Endodermal cell (in vitro differentiated cells): ENCODE data around the gene PELI1. TPM values are rescaled to one million over a fixed set of nuclear protein-coding genes. Genes with fewer than 3 reads are reported as not detected.

Experiments
- DNase-seq: peaks from one replicate; pipeline ENCODE4 v3.0.0-alpha.2; 2017
- H3K27ac ChIP-seq: 2 replicates; pipeline ENCODE4 v1.5.1; 2013; ENCODE audit warnings: mild to moderate bottlenecking, low read depth, low read length, moderate library complexity
- H3K27me3 ChIP-seq: 2 replicates; pipeline ENCODE4 v1.6.1; 2013; ENCODE audit warnings: mild to moderate bottlenecking, low read length, moderate library complexity; ENCODE audit not compliant: insufficient read depth, control insufficient read depth, poor library complexity, severe bottlenecking
- H3K36me3 ChIP-seq: 2 replicates; pipeline ENCODE4 v1.7.0; 2013; ENCODE audit warnings: mild to moderate bottlenecking, low read length, moderate library complexity; ENCODE audit not compliant: control insufficient read depth, insufficient read depth
- H3K4me1 ChIP-seq: one replicate; pipeline ENCODE4 v1.7.0; 2013; ENCODE audit warnings: low read length; ENCODE audit not compliant: control insufficient read depth, insufficient read depth
- H3K4me3 ChIP-seq: 2 replicates; pipeline ENCODE4 v1.5.1; 2013; ENCODE audit warnings: mild to moderate bottlenecking, low read length, moderate library complexity
- H3K9ac ChIP-seq: 2 replicates; pipeline ENCODE4 v1.6.1; 2013; ENCODE audit warnings: mild to moderate bottlenecking, low read length, moderate library complexity; ENCODE audit not compliant: poor library complexity, severe bottlenecking; ENCODE audit errors: extremely low read depth
- H3K9me3 ChIP-seq: 2 replicates; pipeline ENCODE4 v1.6.1; 2013; ENCODE audit warnings: mild to moderate bottlenecking, low read length, moderate library complexity; ENCODE audit not compliant: control insufficient read depth
- H3K27ac Mint-ChIP-seq: 2 replicates; pipeline ENCODE4 v1.8.0; 2020; ENCODE audit warnings: mixed read lengths
- H3K27me3 Mint-ChIP-seq: 2 replicates; pipeline ENCODE4 v1.8.0; 2021; ENCODE audit warnings: mild to moderate bottlenecking, mixed read lengths; ENCODE audit not compliant: insufficient read depth
- H3K36me3 Mint-ChIP-seq: 2 replicates; pipeline ENCODE4 v1.8.0; 2020; ENCODE audit warnings: low read depth, mixed read lengths
- H3K4me1 Mint-ChIP-seq: 2 replicates; pipeline ENCODE4 v1.8.0; 2020; ENCODE audit warnings: mixed read lengths
- H3K4me3 Mint-ChIP-seq: 2 replicates; pipeline ENCODE4 v1.8.0; 2020; ENCODE audit warnings: mild to moderate bottlenecking, moderate library complexity, mixed read lengths
- H3K9me3 Mint-ChIP-seq: 2 replicates; pipeline ENCODE4 v1.8.0; 2020; ENCODE audit warnings: mild to moderate bottlenecking, mixed read lengths
- WGBS, 2 experiments: methylation state at CpG; one replicate each; pipeline versions ENCODE4 v1.1.5 to v1.1.7; 2013; ENCODE audit warnings: missing lambda C conversion rate in 2 of 2, mixed read lengths in 1 of 2; ENCODE audit not compliant: insufficient coverage in 1 of 2, insufficient read length in 1 of 2; 5-methylcytosine and 5-hydroxymethylcytosine counted together
- total RNA-seq, 2 donors: library from RNA; stranded (reverse); fragmentation: NEBNext Ultra II Directional in 1 of 2; extraction: Animal tissue kit (Norgen Biotek cat#: 25700) in 1 of 2; gene quantifications; 2 replicates in 1 of 2; 3 replicates in 1 of 2; pipeline ENCODE4 v1.2.1, GENCODE V29; 2021
- TF ChIP-seq, protein P1 (sequence below): fragments of 200-600 bp; sonication (generic); conservative IDR thresholded peaks from 2 replicates; pipeline ENCODE4 v1.5.0; 2021; ENCODE audit warnings: antibody characterized with exemption, mild to moderate bottlenecking

The PELI1 gene
- total RNA-seq, 2 donors from 2014 or later, result 178 to 184 TPM

DNA sequence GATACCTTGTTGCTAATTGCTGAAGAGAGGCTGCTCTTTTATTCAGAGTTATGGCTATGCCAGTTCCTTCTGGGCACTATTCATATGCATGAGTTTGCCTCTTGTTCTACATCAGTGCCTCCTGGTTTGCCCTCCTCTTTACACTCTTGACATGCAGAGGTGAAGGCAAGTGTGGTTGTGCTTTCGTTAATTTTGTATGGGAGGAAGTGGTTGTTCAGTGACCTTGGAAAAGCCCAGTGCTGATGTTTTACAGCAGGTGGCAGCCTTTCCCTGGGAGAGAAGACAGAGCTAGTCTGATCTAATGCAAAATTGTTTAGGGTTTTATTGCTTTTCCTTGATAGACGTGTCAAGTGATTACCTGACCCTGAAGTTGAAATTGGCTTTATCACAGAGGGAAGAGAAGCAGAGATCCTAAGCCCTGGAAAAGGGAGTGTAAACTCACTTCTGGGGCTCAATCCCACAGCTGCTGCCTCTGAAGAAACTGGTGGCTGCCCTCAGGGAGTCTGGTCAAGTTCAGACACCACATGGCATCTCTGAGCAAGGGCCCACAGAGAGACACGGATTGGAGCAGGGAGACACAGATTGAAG is 94.5 kb downstream of the PELI1 start:
- peaks cover 27% of the 10 kb centered on the region for H3K4me1 Mint-ChIP-seq
- Histone ChIP-seq H3K4me3 (no peak overlapping the region), H3K36me3 (no peaks in the 10 kb centered on the region), H3K9me3 (no peaks in the 10 kb centered on the region), H3K4me1 (peaks cover 8% of the 10 kb centered on the region), H3K9ac (no peak overlapping the region), H3K27me3 (no peaks in the 10 kb centered on the region), H3K27ac (no peak overlapping the region)
- WGBS, 2 experiments, result 0 to 36% methylated on average over 1 to 3 of the region's 3 CpGs
- no peaks in the 10 kb centered on the region for H3K36me3 Mint-ChIP-seq
- H3K27me3 Mint-ChIP-seq, result no peaks in the 10 kb centered on the region
- peak; percentile 86 for DNase-seq
- TF ChIP-seq, protein P1, sequence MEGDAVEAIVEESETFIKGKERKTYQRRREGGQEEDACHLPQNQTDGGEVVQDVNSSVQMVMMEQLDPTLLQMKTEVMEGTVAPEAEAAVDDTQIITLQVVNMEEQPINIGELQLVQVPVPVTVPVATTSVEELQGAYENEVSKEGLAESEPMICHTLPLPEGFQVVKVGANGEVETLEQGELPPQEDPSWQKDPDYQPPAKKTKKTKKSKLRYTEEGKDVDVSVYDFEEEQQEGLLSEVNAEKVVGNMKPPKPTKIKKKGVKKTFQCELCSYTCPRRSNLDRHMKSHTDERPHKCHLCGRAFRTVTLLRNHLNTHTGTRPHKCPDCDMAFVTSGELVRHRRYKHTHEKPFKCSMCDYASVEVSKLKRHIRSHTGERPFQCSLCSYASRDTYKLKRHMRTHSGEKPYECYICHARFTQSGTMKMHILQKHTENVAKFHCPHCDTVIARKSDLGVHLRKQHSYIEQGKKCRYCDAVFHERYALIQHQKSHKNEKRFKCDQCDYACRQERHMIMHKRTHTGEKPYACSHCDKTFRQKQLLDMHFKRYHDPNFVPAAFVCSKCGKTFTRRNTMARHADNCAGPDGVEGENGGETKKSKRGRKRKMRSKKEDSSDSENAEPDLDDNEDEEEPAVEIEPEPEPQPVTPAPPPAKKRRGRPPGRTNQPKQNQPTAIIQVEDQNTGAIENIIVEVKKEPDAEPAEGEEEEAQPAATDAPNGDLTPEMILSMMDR, result peak; percentile 92
- H3K9me3 Mint-ChIP-seq, result no peaks in the 10 kb centered on the region
- H3K27ac Mint-ChIP-seq, result peak overlapping the region; percentile 10
- H3K4me3 Mint-ChIP-seq, result no peak overlapping the region

DNA sequence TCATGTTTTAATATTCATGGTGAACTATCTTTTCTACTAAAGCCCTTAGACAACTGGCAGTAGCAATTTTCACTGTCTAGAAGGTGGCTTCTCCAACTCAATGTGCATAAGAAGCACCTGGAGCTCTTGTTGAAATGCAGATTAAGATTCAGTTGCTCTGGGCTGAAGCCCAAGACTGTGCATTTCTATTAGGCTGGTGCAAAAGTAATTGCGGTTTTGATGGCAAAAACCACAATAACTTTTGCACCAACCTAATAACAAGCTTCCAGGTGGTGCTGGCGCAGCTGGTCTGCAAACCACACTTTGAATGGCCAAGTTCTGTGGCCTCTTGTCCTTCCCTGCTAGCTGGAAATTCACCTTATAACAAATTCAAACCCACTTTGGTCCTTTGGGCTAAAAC is 98.3 kb downstream of the PELI1 start:
- Mint-ChIP-seq H3K27me3 (no peaks in the 10 kb centered on the region), H3K9me3 (peaks cover 10% of the 10 kb centered on the region), H3K27ac (no peak overlapping the region), H3K4me3 (no peak overlapping the region), H3K36me3 (peaks cover 3% of the 10 kb centered on the region), H3K4me1 (peaks cover 7% of the 10 kb centered on the region)
- Histone ChIP-seq H3K4me3 (no peak overlapping the region), H3K4me1 (peaks cover 3% of the 10 kb centered on the region), H3K9me3 (no peaks in the 10 kb centered on the region), H3K9ac (no peak overlapping the region), H3K36me3 (no peaks in the 10 kb centered on the region), H3K27ac (no peak overlapping the region), H3K27me3 (no peaks in the 10 kb centered on the region)
- DNase-seq, result no peak
- TF ChIP-seq, protein P1, result no peak
- 90 to 100% methylated on average over 1 to 2 of the region's 2 CpGs for WGBS, 2 experiments

Other genes with a start within 250 kb of the PELI1 start
- gene VPS54, start 125.0 kb downstream of the PELI1 start, total RNA-seq, result 10 to 100 TPM; 18.4 to 25.7 TPM